Heart left ventricle (tissue), 16 donors: Measurements from ENCODE around the gene RABGAP1. TPM values are rescaled to one million over a fixed set of nuclear protein-coding genes. Genes with fewer than 3 reads are reported as not detected.

Source experiments
- ATAC-seq, 4 donors: fragments of 200-7000 bp; cut with Tn5 transposase; one replicate each; pipeline ENCODE4 v1.9.1; 2020 to 2022; ENCODE audit warnings: moderate library complexity in 4 of 4, mild to moderate bottlenecking in 3 of 4, moderate number of reproducible peaks in 1 of 4
- DNase-seq, 5 donors: peaks; one replicate each; pipeline ENCODE4 v3.0.0-alpha.2; 2020
- H3K27ac ChIP-seq, 12 donors: fragments of 200-600 bp; sonication (generic) in 4 of 12; one replicate each; pipeline versions ENCODE4 v1.5.0 to v1.8.0; 2016 to 2022; ENCODE audit warnings: mild to moderate bottlenecking in 2 of 12
- H3K27me3 ChIP-seq, 9 donors: fragments of 200-600 bp; sonication (generic) in 2 of 9; one replicate each; pipeline versions ENCODE4 v1.5.1 to v1.8.0; 2016 to 2022; ENCODE audit warnings: mild to moderate bottlenecking in 3 of 9
- H3K36me3 ChIP-seq, 9 donors: fragments of 200-600 bp; sonication (generic) in 2 of 9; one replicate each; pipeline versions ENCODE4 v1.5.0 to v1.8.0; 2018 to 2022; ENCODE audit warnings: mild to moderate bottlenecking in 2 of 9
- H3K4me1 ChIP-seq, 12 donors: fragments of 200-600 bp; sonication (generic) in 4 of 12; one replicate each; pipeline versions ENCODE4 v1.5.0 to v1.8.0; 2016 to 2022; ENCODE audit warnings: mild to moderate bottlenecking in 3 of 12
- H3K4me3 ChIP-seq, 12 donors: fragments of 200-600 bp; sonication (generic) in 4 of 12; one replicate each; pipeline versions ENCODE4 v1.5.0 to v1.8.0; 2017 to 2022; ENCODE audit warnings: mild to moderate bottlenecking in 9 of 12, moderate library complexity in 4 of 12
- H3K9me3 ChIP-seq, 12 donors: fragments of 200-600 bp; sonication (generic) in 4 of 12; one replicate each; pipeline versions ENCODE4 v1.5.0 to v1.8.0; 2016 to 2022; ENCODE audit warnings: mild to moderate bottlenecking in 1 of 12
- POLR2A ChIP-seq, 2 donors: fragments of 450-650 bp; IDR thresholded peaks; one replicate each; pipeline ENCODE4 v1.6.1; 2017; ENCODE audit warnings: antibody characterized with exemption in 2 of 2, mild to moderate bottlenecking in 2 of 2, moderate library complexity in 2 of 2
- WGBS, 4 donors: extraction: QIAGEN DNeasy Blood & Tissue Kit in 2 of 4; methylation state at CpG; one replicate each; pipeline versions ENCODE4 v1.1.5 to v1.1.7; 2013 to 2018; 5-methylcytosine and 5-hydroxymethylcytosine counted together
- intact Hi-C, 10 donors: fragments of 100-400 bp; cut with DNase I; formaldehyde crosslinking; loops; one replicate each; pipeline versions ENCODE4 v1.11.1 to v1.14.2; 2022
- polyA plus RNA-seq, 2 donors: library from polyadenylated mRNA; stranded (reverse); fragments of 200-250 nt; gene quantifications; one replicate each; pipeline ENCODE4 v1.2.3, GENCODE V29; 2013
- total RNA-seq, 9 donors: library from RNA; depleted of rRNA in 2 of 9; stranded (reverse); fragments of >200 nt in 2 of 9; fragmentation: NEBNext Ultra II Directional in 3 of 9; extraction: Animal tissue kit (Norgen Biotek cat#: 25700) in 3 of 9; gene quantifications; one replicate each; pipeline versions ENCODE4 v1.1.0 to v1.2.4, GENCODE V29; 2016 to 2023
- TF ChIP-seq, protein P1 (sequence below), 12 donors: fragments of 200-600 bp; sonication (generic) in 4 of 12; IDR thresholded peaks; one replicate each; pipeline versions ENCODE4 v1.5.0 to v1.8.0; 2018 to 2022; ENCODE audit warnings: antibody characterized with exemption in 12 of 12, mild to moderate bottlenecking in 5 of 12
- donor health status: ischemic (EF 13 %, LVEDD 7.1; RV severe dilation, severe dysfunction).
- donor health status: healthy with polysubstance abuse.
- donor health status: DM: no; HTN: yes; CAD: no.
- donor health status: DM: no; HTN: no; CAD: no.
- donor health status: ischemic (EF 25% LVEDD 6.9; RV normal size, moderate dysfunction).
- donor health status: ischemic (EF 25% LVEDD 5.7; RV mildly dilated, moderate dysfunction).
- donor health status: healthy.
- donor health status: DM: yes; HTN: yes; CAD: no.
- donor health status: ischemic (EF 35%, LVEDD 5.7; RV mildly dilated, moderate dysfunction).
- donor health status: nonischemic (EF 11% LVEDD 7.7; RV severe dilation, severe dysfunction).
- donor health status: DM: yes; HTN: yes; CAD: no.
- donor health status: PGD.
- donor health status: ischemic (EF 29% LVEDD 5.4; RV normal size, mild dysfunction).
- donor health status: nonischemic (EF 23%, LVEDD 6.1; RV moderate dilation, normal function).

RABGAP1 gene
- total and polyA plus RNA-seq, 11 donors: 11.8 to 62.2 (median 43.3) TPM

DNA sequence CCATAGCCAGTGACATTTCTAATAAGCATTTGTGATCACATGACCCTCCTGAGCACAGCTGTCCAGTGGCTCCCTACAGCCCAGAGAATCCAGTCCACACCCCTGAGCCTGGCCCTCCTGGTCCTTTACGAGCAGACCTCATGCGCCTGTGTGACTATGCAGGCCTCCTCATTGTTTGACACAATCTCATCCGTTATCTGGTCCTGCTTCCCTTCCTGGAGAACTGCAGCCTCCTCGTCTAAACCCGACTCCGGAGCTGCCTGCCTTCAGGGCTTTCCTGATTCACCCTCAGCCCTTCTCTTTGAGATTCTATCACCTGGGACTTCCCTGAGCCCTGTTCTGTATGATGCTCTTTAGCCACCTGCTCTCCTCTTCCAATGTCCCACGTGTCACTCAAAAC is 172.4 kb downstream of the RABGAP1 start:
- TF ChIP-seq, protein P1, sequence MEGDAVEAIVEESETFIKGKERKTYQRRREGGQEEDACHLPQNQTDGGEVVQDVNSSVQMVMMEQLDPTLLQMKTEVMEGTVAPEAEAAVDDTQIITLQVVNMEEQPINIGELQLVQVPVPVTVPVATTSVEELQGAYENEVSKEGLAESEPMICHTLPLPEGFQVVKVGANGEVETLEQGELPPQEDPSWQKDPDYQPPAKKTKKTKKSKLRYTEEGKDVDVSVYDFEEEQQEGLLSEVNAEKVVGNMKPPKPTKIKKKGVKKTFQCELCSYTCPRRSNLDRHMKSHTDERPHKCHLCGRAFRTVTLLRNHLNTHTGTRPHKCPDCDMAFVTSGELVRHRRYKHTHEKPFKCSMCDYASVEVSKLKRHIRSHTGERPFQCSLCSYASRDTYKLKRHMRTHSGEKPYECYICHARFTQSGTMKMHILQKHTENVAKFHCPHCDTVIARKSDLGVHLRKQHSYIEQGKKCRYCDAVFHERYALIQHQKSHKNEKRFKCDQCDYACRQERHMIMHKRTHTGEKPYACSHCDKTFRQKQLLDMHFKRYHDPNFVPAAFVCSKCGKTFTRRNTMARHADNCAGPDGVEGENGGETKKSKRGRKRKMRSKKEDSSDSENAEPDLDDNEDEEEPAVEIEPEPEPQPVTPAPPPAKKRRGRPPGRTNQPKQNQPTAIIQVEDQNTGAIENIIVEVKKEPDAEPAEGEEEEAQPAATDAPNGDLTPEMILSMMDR (IDR thresholded peaks at IDR 0.05): no peak
- no peak for TF ChIP-seq POLR2A (IDR thresholded peaks at IDR 0.05)
- peaks cover 0 to 27% (median 15%) of the 10 kb centered on the region in 9 donors for H3K36me3 ChIP-seq
- no peak overlapping the region for H3K27ac ChIP-seq
- H3K9me3 ChIP-seq: no peaks in the 10 kb centered on the region
- DNase-seq (no peak), ATAC-seq (no peak)
- H3K4me3 ChIP-seq: no peak overlapping the region
- peaks cover 0 to 36% (median 12%) of the 10 kb centered on the region in 12 donors for H3K4me1 ChIP-seq
- intact Hi-C loops: loop anchor here in 3 of 10 donors (10.0 kb wide), 2 partner anchors 112 to 232 kb away; no protein-coding TSS in a partner anchor
- H3K27me3 ChIP-seq: no peaks in the 10 kb centered on the region
- 66 to 83% (median 78%) methylated on average over 7 of the region's 7 CpGs for WGBS, 4 donors

DNA sequence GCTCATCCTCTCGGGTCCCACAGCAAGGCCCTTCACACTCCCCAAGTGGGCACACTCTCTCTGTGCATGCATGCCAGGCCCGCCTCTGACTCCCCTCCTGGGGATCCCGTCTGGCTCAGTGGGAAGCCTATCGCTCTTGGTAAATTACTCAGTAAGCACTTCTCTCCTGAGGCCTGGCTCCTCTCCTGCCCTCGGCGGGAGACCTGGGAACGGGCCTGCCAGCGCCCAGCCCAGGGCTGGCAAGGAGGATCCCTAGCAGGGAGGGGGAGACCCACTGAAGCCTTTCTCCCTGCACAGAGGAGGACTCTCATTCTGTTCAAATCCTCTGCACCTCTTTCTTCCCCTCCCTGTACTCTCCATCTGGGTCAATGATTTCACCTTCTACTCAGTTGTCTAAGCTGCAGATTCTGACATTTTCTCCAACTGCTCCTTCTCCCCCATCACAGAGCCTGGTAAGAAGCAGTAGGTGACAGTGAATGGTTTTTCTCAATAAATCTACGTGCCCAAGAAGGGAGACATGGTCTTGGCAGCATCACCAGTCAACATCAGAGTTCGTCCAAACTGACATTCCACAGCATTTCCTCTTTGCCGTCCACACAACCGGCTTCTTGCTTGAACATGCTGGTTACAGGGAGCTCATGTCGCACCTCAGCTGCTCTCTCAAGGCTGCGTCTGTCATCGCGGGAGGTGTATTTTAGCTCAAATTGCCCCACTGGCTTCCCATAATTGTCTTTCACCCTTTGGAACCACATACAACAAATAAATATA is 174.5 kb downstream of the RABGAP1 start:
- no peaks in the 10 kb centered on the region for H3K9me3 ChIP-seq
- intact Hi-C loops: loop anchor here in 3 of 10 donors (10.0 kb wide), 2 partner anchors 109 to 229 kb away; no protein-coding TSS in a partner anchor
- ATAC-seq (peak in 3 of 4 donors; percentile 33 to 54 (median 50)), DNase-seq (no peak)
- whole genome bisulfite sequencing, 4 donors: 71 to 77% (median 74%) methylated on average over 16 of the region's 16 CpGs
- H3K4me1 ChIP-seq: peaks cover 0 to 54% (median 17%) of the 10 kb centered on the region in 12 donors
- H3K36me3 ChIP-seq: peaks cover 0 to 6% (median 0%) of the 10 kb centered on the region in 9 donors
- no peak overlapping the region for H3K27ac ChIP-seq
- no peak for TF ChIP-seq POLR2A (IDR thresholded peaks at IDR 0.05)
- TF ChIP-seq, protein P1 (IDR thresholded peaks at IDR 0.05): no peak
- H3K27me3 ChIP-seq: no peaks in the 10 kb centered on the region
- no peak overlapping the region for H3K4me3 ChIP-seq

DNA sequence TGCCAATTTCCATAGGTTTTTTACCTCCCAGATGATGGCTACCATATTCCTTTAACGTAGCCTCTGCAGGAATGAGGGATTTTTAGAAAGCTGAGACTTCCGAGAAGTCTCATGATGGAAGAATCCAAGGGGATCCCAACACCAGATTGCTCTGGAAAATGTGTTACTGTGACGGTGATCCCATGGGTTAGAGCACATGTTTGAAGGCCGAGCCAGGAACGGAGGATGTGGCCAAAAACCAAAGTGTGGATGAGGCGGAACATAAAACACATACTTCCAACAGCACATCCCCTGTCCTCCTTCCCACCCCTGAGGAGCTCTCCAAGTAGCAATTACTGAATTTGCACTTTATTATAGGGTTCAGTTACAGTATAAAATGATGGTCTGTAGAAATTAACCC is 175.2 kb downstream of the RABGAP1 start:
- 75 to 93% (median 91%) methylated on average over 6 of the region's 6 CpGs for WGBS, 4 donors
- no peaks in the 10 kb centered on the region for H3K27me3 ChIP-seq
- intact Hi-C loops: loop anchor here in 3 of 10 donors (10.0 kb wide), 2 partner anchors 109 to 229 kb away; no protein-coding TSS in a partner anchor
- no peak for TF ChIP-seq POLR2A (IDR thresholded peaks at IDR 0.05)
- TF ChIP-seq, protein P1 (IDR thresholded peaks at IDR 0.05): no peak
- H3K4me3 ChIP-seq: no peak overlapping the region
- no peak overlapping the region for H3K27ac ChIP-seq
- DNase-seq (no peak), ATAC-seq (no peak)
- peaks cover 0 to 57% (median 17%) of the 10 kb centered on the region in 12 donors for H3K4me1 ChIP-seq
- peaks cover 0 to 2% (median 0%) of the 10 kb centered on the region in 9 donors for H3K36me3 ChIP-seq
- H3K9me3 ChIP-seq: no peaks in the 10 kb centered on the region

DNA sequence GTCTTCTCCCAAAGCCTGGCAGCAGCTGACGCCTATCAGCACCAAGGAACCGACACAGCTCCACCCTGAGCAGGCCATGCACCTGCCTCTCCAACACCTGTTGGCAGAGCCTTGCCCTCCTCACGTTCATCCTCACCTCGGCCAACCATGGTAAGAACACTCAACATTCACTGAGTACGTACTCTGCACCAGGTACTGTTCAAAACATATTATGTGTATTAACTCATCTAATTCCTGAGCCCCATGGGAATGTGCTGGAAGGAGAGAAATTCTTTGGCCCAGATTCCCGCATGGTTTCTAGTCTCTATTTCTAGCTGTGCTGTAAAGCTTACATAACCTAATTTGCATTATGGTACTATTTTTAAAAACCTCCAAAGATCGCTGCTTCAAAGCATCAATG is 178.7 kb downstream of the RABGAP1 start:
- WGBS, 4 donors: 44 to 63% (median 48%) methylated on average over 7 of the region's 7 CpGs
- Histone ChIP-seq H3K27me3 (no peaks in the 10 kb centered on the region), H3K4me3 (no peak overlapping the region), H3K36me3 (no peaks in the 10 kb centered on the region), H3K4me1 (peaks cover 0 to 40% (median 5%) of the 10 kb centered on the region in 12 donors), H3K9me3 (no peaks in the 10 kb centered on the region), H3K27ac (peak overlapping the region in 3 of 12 donors; percentile 11 to 60 (median 54))
- intact Hi-C loops: loop anchor here in 3 of 10 donors (10.0 kb wide), 2 partner anchors 105 to 225 kb away; no protein-coding TSS in a partner anchor
- TF ChIP-seq, protein P1 (IDR thresholded peaks at IDR 0.05): no peak
- no peak for TF ChIP-seq POLR2A (IDR thresholded peaks at IDR 0.05)
- ATAC-seq (peak in 3 of 4 donors; percentile 14 to 76 (median 23)), DNase-seq (peak in 1 of 5 donors; percentile 34)
